ENCODE results near the gene SMIM14. TPM values are rescaled to one million over a fixed set of nuclear protein-coding genes. Genes with fewer than 3 reads are reported as not detected.
"Not testable (repeated sequence)": the region's sequence is repeated elsewhere in the genome, so short reads cannot be mapped to it uniquely, and the experiment has no call there.

Gene SMIM14
- total RNA-seq, 1 experiment from 2014 or later, result 14.5 TPM

DNA sequence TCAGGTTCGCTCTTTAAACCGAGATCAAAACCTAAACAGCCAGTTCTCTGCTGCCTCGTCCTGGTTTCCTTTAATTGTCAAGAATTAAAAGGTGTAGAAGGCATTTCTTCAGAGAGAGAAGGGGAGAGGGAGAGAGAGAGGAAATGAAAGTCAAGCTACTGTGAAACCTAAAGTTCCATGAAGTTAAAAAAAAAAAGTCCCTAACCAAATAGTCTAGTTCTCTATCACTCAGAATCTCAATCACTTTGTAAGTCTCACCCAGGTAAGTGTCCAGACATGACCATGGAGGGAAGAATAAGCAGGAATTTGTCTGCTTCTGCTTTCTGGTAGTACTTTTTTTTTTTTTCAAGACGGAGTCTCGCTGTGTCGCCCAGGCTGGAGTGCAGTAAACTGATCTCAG, 18.8 kb upstream of the SMIM14 start:
- intact Hi-C loops (cut with micrococcal nuclease; ENCODE audit: unreplicated experiment), result no loop called here
- no peak for DNase-seq (ENCODE audit: low spot score)
- Histone ChIP-seq H3K9me3 (ENCODE audit: low read depth, low read length, poor library complexity, severe bottlenecking) (no peaks in the 10 kb centered on the region), H3K4me1 (ENCODE audit: insufficient read depth, low read length, poor library complexity, severe bottlenecking) (no peaks in the 10 kb centered on the region), H3K27ac (ENCODE audit: low read depth, low read length, poor library complexity, severe bottlenecking) (no peak overlapping the region), H3K27me3 (replicated peaks; ENCODE audit: insufficient read depth, low read depth, low read length, poor library complexity) (no peaks in the 10 kb centered on the region), H3K36me3 (ENCODE audit: insufficient read depth, low read length, poor library complexity, severe bottlenecking) (no peaks in the 10 kb centered on the region), H3K4me3 (ENCODE audit: low read depth, low read length, poor library complexity, severe bottlenecking) (no peak overlapping the region)
- no TSS peak for BruUV-seq (replicated peaks)
- TF ChIP-seq, protein P1, sequence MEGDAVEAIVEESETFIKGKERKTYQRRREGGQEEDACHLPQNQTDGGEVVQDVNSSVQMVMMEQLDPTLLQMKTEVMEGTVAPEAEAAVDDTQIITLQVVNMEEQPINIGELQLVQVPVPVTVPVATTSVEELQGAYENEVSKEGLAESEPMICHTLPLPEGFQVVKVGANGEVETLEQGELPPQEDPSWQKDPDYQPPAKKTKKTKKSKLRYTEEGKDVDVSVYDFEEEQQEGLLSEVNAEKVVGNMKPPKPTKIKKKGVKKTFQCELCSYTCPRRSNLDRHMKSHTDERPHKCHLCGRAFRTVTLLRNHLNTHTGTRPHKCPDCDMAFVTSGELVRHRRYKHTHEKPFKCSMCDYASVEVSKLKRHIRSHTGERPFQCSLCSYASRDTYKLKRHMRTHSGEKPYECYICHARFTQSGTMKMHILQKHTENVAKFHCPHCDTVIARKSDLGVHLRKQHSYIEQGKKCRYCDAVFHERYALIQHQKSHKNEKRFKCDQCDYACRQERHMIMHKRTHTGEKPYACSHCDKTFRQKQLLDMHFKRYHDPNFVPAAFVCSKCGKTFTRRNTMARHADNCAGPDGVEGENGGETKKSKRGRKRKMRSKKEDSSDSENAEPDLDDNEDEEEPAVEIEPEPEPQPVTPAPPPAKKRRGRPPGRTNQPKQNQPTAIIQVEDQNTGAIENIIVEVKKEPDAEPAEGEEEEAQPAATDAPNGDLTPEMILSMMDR (conservative IDR thresholded peaks at IDR 0.05; ENCODE audit: low read depth, low read length), result no peak
- no peak for TF ChIP-seq EZH2 (IDR thresholded peaks at IDR 0.05; ENCODE audit: borderline replicate concordance, low read depth, low read length, poor library complexity, severe bottlenecking)
- POLR2A ChIA-PET (ENCODE audit: low non-redundant PET), result no interaction called here
- CTCF ChIA-PET, result interaction anchor here (0.7 kb wide), 1 partner anchor 30 kb away, joined by 3 read pairs; no protein-coding TSS in a partner anchor

DNA sequence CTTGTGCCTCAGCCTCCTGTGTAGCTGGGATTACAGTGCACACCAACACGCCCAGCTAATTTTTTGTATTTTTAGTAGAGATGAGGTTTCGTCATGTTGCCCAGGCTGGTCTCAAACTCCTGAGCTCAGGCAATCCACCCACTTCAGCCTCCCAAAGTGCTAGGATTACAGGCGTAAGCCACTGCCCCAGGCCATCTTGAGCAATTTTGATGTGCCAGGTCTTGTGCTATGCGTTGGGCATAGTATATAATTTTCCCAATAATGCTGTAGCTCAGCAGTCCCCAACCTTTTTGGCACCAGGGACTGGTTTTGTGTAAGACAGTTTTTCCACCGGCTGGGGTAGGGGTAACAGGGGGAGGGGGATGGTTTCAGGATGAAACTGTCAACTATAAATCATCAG, 18.0 kb upstream of the SMIM14 start:
- CTCF ChIA-PET; H3K27me3 ChIP-seq (replicated peaks; ENCODE audit: insufficient read depth, low read depth, low read length, poor library complexity); intact Hi-C loops (cut with micrococcal nuclease; ENCODE audit: unreplicated experiment): not testable (repeated sequence)

DNA sequence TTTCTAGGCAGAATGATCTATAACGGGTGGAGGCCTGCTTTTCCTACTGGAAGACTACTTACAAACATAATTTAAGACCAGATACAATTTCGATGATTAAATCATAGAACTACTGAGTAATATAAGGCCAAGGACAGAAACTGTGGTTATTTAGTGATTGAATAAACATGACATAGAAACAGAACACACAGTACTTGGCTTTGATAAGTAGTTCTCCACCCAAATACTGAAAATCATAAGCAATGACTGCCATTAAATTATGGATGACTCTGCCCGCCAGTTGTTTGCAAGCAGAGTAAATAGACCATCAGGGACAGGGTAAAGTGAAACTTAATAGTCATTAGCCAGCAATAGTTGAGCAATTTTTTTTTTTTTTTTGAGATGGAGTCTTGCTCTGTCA, 17.2 kb upstream of the SMIM14 start:
- intact Hi-C loops (cut with micrococcal nuclease; ENCODE audit: unreplicated experiment), result no loop called here
- Histone ChIP-seq H3K27me3 (replicated peaks; ENCODE audit: insufficient read depth, low read depth, low read length, poor library complexity) (no peaks in the 10 kb centered on the region), H3K4me1 (ENCODE audit: insufficient read depth, low read length, poor library complexity, severe bottlenecking) (no peaks in the 10 kb centered on the region), H3K27ac (ENCODE audit: low read depth, low read length, poor library complexity, severe bottlenecking) (no peak overlapping the region), H3K9me3 (ENCODE audit: low read depth, low read length, poor library complexity, severe bottlenecking) (no peaks in the 10 kb centered on the region), H3K4me3 (ENCODE audit: low read depth, low read length, poor library complexity, severe bottlenecking) (no peak overlapping the region), H3K36me3 (ENCODE audit: insufficient read depth, low read length, poor library complexity, severe bottlenecking) (no peaks in the 10 kb centered on the region)
- ChIA-PET POLR2A (ENCODE audit: low non-redundant PET) (no interaction called here), CTCF (no interaction called here)
- no TSS peak for BruUV-seq (replicated peaks)
- TF ChIP-seq, protein P1 (conservative IDR thresholded peaks at IDR 0.05; ENCODE audit: low read depth, low read length), result no peak
- TF ChIP-seq EZH2 (IDR thresholded peaks at IDR 0.05; ENCODE audit: borderline replicate concordance, low read depth, low read length, poor library complexity, severe bottlenecking), result no peak
- no peak for DNase-seq (ENCODE audit: low spot score)

More for the DNA sequence above, 18.0 kb upstream of the SMIM14 start:
- DNase-seq (ENCODE audit: low spot score); H3K4me1 ChIP-seq (ENCODE audit: insufficient read depth, low read length, poor library complexity, severe bottlenecking); BruUV-seq (replicated peaks); H3K9me3 ChIP-seq (ENCODE audit: low read depth, low read length, poor library complexity, severe bottlenecking); H3K4me3 ChIP-seq (ENCODE audit: low read depth, low read length, poor library complexity, severe bottlenecking); H3K27ac ChIP-seq (ENCODE audit: low read depth, low read length, poor library complexity, severe bottlenecking); POLR2A ChIA-PET (ENCODE audit: low non-redundant PET); H3K36me3 ChIP-seq (ENCODE audit: insufficient read depth, low read length, poor library complexity, severe bottlenecking): not testable (repeated sequence)

DNA sequence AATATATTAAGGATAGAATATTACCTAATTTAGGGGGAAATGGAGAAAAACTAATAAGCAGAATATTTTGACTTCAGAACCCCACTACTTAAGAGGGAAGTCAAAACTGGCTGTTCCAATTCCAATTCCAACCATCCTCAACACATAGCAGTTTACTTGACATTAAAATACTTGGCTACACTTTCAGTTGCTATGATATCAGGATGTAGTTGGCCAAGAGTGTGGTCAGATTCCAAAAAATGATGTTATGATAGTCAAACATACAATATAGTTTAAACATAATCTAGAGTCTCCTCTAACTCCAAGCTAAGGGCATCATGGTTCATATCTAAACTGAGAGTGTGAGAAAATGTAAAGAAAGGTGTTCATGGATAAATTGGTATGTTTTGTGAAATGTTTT, 16.5 kb upstream of the SMIM14 start:
- POLR2A ChIA-PET (ENCODE audit: low non-redundant PET), result no interaction called here
- no peaks in the 10 kb centered on the region for H3K9me3 ChIP-seq (ENCODE audit: low read depth, low read length, poor library complexity, severe bottlenecking)
- DNase-seq (ENCODE audit: low spot score), result no peak
- no peaks in the 10 kb centered on the region for H3K36me3 ChIP-seq (ENCODE audit: insufficient read depth, low read length, poor library complexity, severe bottlenecking)
- no peak overlapping the region for H3K4me3 ChIP-seq (ENCODE audit: low read depth, low read length, poor library complexity, severe bottlenecking)
- TF ChIP-seq EZH2 (IDR thresholded peaks at IDR 0.05; ENCODE audit: borderline replicate concordance, low read depth, low read length, poor library complexity, severe bottlenecking), result no peak
- TF ChIP-seq, protein P1 (conservative IDR thresholded peaks at IDR 0.05; ENCODE audit: low read depth, low read length), result no peak
- H3K27me3 ChIP-seq (replicated peaks; ENCODE audit: insufficient read depth, low read depth, low read length, poor library complexity), result no peaks in the 10 kb centered on the region
- intact Hi-C loops (cut with micrococcal nuclease; ENCODE audit: unreplicated experiment), result no loop called here
- CTCF ChIA-PET, result no interaction called here
- no peak overlapping the region for H3K27ac ChIP-seq (ENCODE audit: low read depth, low read length, poor library complexity, severe bottlenecking)
- no peaks in the 10 kb centered on the region for H3K4me1 ChIP-seq (ENCODE audit: insufficient read depth, low read length, poor library complexity, severe bottlenecking)
- BruUV-seq (replicated peaks), result no TSS peak

DNA sequence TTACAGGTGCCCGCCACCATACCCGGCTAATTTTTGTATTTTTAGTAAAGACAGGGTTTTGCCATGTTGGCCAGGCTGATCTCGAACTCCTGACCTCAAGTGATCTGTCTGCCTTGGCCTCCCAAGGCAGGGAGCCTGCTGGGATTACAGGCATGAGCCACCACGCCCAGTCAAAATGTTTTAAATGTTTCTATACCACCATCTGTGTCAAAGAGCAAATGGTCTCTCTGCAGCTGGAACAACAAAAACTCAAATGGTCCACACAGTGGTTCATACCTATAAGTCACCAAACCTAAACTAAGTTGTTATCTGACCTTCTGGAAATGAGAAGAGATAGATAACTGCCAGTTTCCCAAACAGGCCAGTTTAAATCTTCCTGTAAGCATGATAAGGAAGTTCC, 12.9 kb upstream of the SMIM14 start:
- H3K27me3 ChIP-seq (replicated peaks; ENCODE audit: insufficient read depth, low read depth, low read length, poor library complexity); H3K27ac ChIP-seq (ENCODE audit: low read depth, low read length, poor library complexity, severe bottlenecking); H3K4me3 ChIP-seq (ENCODE audit: low read depth, low read length, poor library complexity, severe bottlenecking); intact Hi-C loops (cut with micrococcal nuclease; ENCODE audit: unreplicated experiment); BruUV-seq (replicated peaks); H3K4me1 ChIP-seq (ENCODE audit: insufficient read depth, low read length, poor library complexity, severe bottlenecking); DNase-seq (ENCODE audit: low spot score); POLR2A ChIA-PET (ENCODE audit: low non-redundant PET); CTCF ChIA-PET; H3K9me3 ChIP-seq (ENCODE audit: low read depth, low read length, poor library complexity, severe bottlenecking); H3K36me3 ChIP-seq (ENCODE audit: insufficient read depth, low read length, poor library complexity, severe bottlenecking): not testable (repeated sequence)
